Measurements from ENCODE around the gene IFIT3. TPM values are rescaled to one million over a fixed set of nuclear protein-coding genes. Genes with fewer than 3 reads are reported as not detected.

IFIT3 gene
- total RNA-seq, 1 experiment from 2014 or later, result 45.2 TPM

DNA sequence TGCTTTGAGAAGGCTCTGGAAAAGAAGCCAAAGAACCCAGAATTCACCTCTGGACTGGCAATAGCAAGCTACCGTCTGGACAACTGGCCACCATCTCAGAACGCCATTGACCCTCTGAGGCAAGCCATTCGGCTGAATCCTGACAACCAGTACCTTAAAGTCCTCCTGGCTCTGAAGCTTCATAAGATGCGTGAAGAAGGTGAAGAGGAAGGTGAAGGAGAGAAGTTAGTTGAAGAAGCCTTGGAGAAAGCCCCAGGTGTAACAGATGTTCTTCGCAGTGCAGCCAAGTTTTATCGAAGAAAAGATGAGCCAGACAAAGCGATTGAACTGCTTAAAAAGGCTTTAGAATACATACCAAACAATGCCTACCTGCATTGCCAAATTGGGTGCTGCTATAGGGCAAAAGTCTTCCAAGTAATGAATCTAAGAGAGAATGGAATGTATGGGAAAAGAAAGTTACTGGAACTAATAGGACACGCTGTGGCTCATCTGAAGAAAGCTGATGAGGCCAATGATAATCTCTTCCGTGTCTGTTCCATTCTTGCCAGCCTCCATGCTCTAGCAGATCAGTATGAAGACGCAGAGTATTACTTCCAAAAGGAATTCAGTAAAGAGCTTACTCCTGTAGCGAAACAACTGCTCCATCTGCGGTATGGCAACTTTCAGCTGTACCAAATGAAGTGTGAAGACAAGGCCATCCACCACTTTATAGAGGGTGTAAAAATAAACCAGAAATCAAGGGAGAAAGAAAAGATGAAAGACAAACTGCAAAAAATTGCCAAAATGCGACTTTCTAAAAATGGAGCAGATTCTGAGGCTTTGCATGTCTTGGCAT, 21.1 kb upstream of the IFIT3 start:
- CTCF ChIA-PET, result no interaction called here
- H3K4me1 Mint-ChIP-seq (ENCODE audit: low read depth, unreplicated experiment), result peaks cover 36% of the 10 kb centered on the region
- TF ChIP-seq, protein P1, sequence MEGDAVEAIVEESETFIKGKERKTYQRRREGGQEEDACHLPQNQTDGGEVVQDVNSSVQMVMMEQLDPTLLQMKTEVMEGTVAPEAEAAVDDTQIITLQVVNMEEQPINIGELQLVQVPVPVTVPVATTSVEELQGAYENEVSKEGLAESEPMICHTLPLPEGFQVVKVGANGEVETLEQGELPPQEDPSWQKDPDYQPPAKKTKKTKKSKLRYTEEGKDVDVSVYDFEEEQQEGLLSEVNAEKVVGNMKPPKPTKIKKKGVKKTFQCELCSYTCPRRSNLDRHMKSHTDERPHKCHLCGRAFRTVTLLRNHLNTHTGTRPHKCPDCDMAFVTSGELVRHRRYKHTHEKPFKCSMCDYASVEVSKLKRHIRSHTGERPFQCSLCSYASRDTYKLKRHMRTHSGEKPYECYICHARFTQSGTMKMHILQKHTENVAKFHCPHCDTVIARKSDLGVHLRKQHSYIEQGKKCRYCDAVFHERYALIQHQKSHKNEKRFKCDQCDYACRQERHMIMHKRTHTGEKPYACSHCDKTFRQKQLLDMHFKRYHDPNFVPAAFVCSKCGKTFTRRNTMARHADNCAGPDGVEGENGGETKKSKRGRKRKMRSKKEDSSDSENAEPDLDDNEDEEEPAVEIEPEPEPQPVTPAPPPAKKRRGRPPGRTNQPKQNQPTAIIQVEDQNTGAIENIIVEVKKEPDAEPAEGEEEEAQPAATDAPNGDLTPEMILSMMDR (IDR thresholded peaks at IDR 0.05; ENCODE audit: unreplicated experiment), result no peak

DNA sequence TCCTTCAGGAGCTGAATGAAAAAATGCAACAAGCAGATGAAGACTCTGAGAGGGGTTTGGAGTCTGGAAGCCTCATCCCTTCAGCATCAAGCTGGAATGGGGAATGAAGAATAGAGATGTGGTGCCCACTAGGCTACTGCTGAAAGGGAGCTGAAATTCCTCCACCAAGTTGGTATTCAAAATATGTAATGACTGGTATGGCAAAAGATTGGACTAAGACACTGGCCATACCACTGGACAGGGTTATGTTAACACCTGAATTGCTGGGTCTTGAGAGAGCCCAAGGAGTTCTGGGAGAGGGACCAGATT, 20.6 kb upstream of the IFIT3 start:
- no peak for DNase-seq
- no peaks in the 10 kb centered on the region for H3K27me3 Mint-ChIP-seq (ENCODE audit: unreplicated experiment)
- peaks cover 34% of the 10 kb centered on the region for H3K4me1 Mint-ChIP-seq (ENCODE audit: low read depth, unreplicated experiment)
- CTCF ChIA-PET, result no interaction called here
- TF ChIP-seq, protein P1 (IDR thresholded peaks at IDR 0.05; ENCODE audit: unreplicated experiment), result no peak
- H3K4me3 Mint-ChIP-seq (ENCODE audit: low read depth, unreplicated experiment), result no peak overlapping the region
- intact Hi-C loops (cut with micrococcal nuclease; ENCODE audit: unreplicated experiment), result no loop called here
- BruUV-seq (replicated peaks), result no TSS peak
- H3K27ac Mint-ChIP-seq (ENCODE audit: unreplicated experiment), result no peak overlapping the region
- no peaks in the 10 kb centered on the region for H3K9me3 Mint-ChIP-seq (ENCODE audit: low read depth, unreplicated experiment)
- peaks cover 11% of the 10 kb centered on the region for H3K36me3 Mint-ChIP-seq (ENCODE audit: insufficient read depth, unreplicated experiment)

More for the DNA sequence above, 21.1 kb upstream of the IFIT3 start:
- no peaks in the 10 kb centered on the region for H3K9me3 Mint-ChIP-seq (ENCODE audit: low read depth, unreplicated experiment)
- BruUV-seq (replicated peaks), result no TSS peak
- intact Hi-C loops (cut with micrococcal nuclease; ENCODE audit: unreplicated experiment), result no loop called here
- DNase-seq, result no peak
- peaks cover 16% of the 10 kb centered on the region for H3K36me3 Mint-ChIP-seq (ENCODE audit: insufficient read depth, unreplicated experiment)
- no peaks in the 10 kb centered on the region for H3K27me3 Mint-ChIP-seq (ENCODE audit: unreplicated experiment)
- no peak overlapping the region for H3K27ac Mint-ChIP-seq (ENCODE audit: unreplicated experiment)
- H3K4me3 Mint-ChIP-seq (ENCODE audit: low read depth, unreplicated experiment), result no peak overlapping the region

DNA sequence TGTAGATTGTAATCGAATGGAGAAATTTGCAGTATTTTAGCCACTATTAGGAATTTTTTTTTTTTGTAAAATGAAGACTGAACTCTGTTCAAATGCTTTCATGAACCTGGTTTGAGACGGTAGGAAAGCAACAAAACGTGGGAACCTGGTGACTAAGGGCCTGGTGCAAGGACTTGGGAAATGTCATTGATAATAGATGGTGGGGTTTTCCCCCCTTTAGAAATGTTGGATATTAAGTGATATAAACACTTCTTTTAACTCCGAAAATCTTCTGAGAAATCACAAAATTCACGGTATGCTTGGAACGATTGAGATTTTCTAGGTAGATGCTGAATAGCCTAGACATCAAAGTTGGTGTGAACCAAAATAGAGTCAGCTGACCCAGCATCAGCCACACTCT, 19.5 kb upstream of the IFIT3 start:
- no peak overlapping the region for H3K27ac Mint-ChIP-seq (ENCODE audit: unreplicated experiment)
- BruUV-seq (replicated peaks), result no TSS peak
- CTCF ChIA-PET, result no interaction called here
- H3K4me3 Mint-ChIP-seq (ENCODE audit: low read depth, unreplicated experiment), result no peak overlapping the region
- no peaks in the 10 kb centered on the region for H3K27me3 Mint-ChIP-seq (ENCODE audit: unreplicated experiment)
- no peaks in the 10 kb centered on the region for H3K9me3 Mint-ChIP-seq (ENCODE audit: low read depth, unreplicated experiment)
- DNase-seq, result no peak
- intact Hi-C loops (cut with micrococcal nuclease; ENCODE audit: unreplicated experiment), result no loop called here
- TF ChIP-seq, protein P1 (IDR thresholded peaks at IDR 0.05; ENCODE audit: unreplicated experiment), result no peak
- H3K4me1 Mint-ChIP-seq (ENCODE audit: low read depth, unreplicated experiment), result peaks cover 24% of the 10 kb centered on the region
- H3K36me3 Mint-ChIP-seq (ENCODE audit: insufficient read depth, unreplicated experiment), result peaks cover 5% of the 10 kb centered on the region

DNA sequence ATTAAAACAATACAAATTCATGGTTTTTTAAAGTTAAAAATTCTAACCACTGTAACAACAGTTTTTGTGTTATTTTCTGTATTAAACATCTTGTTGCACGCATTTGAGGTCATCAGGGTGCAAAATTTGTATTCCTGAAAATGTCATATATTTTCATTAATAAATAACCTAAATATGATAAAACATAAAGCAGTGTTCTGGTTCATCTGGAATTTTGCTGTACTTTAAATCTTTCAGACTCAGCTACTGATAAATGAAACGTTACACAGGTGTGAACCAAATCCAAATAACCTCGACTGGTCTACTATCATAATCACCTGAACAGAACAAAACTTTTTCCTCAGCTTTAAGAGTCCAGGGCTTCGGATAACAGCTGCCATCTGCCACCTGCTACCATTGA, 19.1 kb upstream of the IFIT3 start:
- DNase-seq, result no peak
- BruUV-seq (replicated peaks), result no TSS peak
- TF ChIP-seq, protein P1 (IDR thresholded peaks at IDR 0.05; ENCODE audit: unreplicated experiment), result no peak
- CTCF ChIA-PET, result no interaction called here
- H3K9me3 Mint-ChIP-seq (ENCODE audit: low read depth, unreplicated experiment), result no peaks in the 10 kb centered on the region
- H3K36me3 Mint-ChIP-seq (ENCODE audit: insufficient read depth, unreplicated experiment), result peaks cover 5% of the 10 kb centered on the region
- no peaks in the 10 kb centered on the region for H3K27me3 Mint-ChIP-seq (ENCODE audit: unreplicated experiment)
- intact Hi-C loops (cut with micrococcal nuclease; ENCODE audit: unreplicated experiment), result no loop called here
- H3K27ac Mint-ChIP-seq (ENCODE audit: unreplicated experiment), result no peak overlapping the region
- H3K4me1 Mint-ChIP-seq (ENCODE audit: low read depth, unreplicated experiment), result peaks cover 19% of the 10 kb centered on the region
- H3K4me3 Mint-ChIP-seq (ENCODE audit: low read depth, unreplicated experiment), result no peak overlapping the region
